SU-DHL-6 (cell line): Measurements from ENCODE around the gene MST1.

Experiments
- H2AFZ ChIP-seq: fragments of 200-600 bp; sonication (generic); 2 replicates; pipeline ENCODE4 v1.6.1; 2014; ENCODE audit warnings: low read depth, mild to moderate bottlenecking, moderate library complexity, mixed read lengths, antibody characterized with exemption, low read length; ENCODE audit not compliant: severe bottlenecking
- H3F3A ChIP-seq: fragments of 200-600 bp; shearing (Covaris generic); 2 replicates; pipeline ENCODE4 v1.6.0; 2016; ENCODE audit warnings: antibody characterized with exemption, mild to moderate bottlenecking; ENCODE audit not compliant: insufficient read depth
- H3K27ac ChIP-seq: fragments of 200-600 bp; sonication (generic); 2 replicates; pipeline ENCODE4 v1.5.1; 2016; ENCODE audit warnings: low read depth, mild to moderate bottlenecking, low read length, moderate library complexity, mixed read lengths
- H3K27me3 ChIP-seq: fragments of 200-600 bp; sonication (generic), shearing (Covaris generic); 2 replicates; pipeline ENCODE4 v1.6.0; 2014; ENCODE audit warnings: mild to moderate bottlenecking, low read length
- H3K36me3 ChIP-seq: fragments of 200-600 bp; sonication (generic); 2 replicates; pipeline ENCODE4 v1.6.1; 2014; ENCODE audit warnings: mild to moderate bottlenecking, low read length, mixed read lengths
- H3K4me2 ChIP-seq: fragments of 300-600, 200-600 bp; shearing (Covaris generic), sonication (generic); 2 replicates; pipeline ENCODE4 v1.6.0; 2014; ENCODE audit warnings: low read length, low read depth, mild to moderate bottlenecking; ENCODE audit not compliant: poor library complexity, severe bottlenecking
- H3K4me3 ChIP-seq: fragments of 200-600 bp; sonication (generic); 2 replicates; pipeline ENCODE4 v1.5.1; 2014; ENCODE audit warnings: antibody characterized with exemption, low read length, mild to moderate bottlenecking, mixed read lengths; ENCODE audit not compliant: insufficient read depth, poor library complexity, severe bottlenecking
- H3K79me2 ChIP-seq: fragments of 200-600 bp; sonication (generic); 2 replicates; pipeline ENCODE4 v1.6.1; 2014; ENCODE audit warnings: mild to moderate bottlenecking, low read length, moderate library complexity; ENCODE audit not compliant: insufficient read depth
- H3K9ac ChIP-seq: fragments of 200-600 bp; sonication (generic); 2 replicates; pipeline ENCODE4 v1.7.0; 2014; ENCODE audit warnings: mild to moderate bottlenecking, low read length
- H3K9me2 ChIP-seq: fragments of 200-600 bp; sonication (generic); replicated peaks from 2 replicates; pipeline ENCODE4 v1.6.1; 2014; ENCODE audit warnings: low read length; ENCODE audit not compliant: insufficient read depth
- H3K9me3 ChIP-seq: fragments of 200-600 bp; sonication (generic); 2 replicates; pipeline ENCODE4 v1.6.1; 2014; ENCODE audit warnings: low read length, mixed read lengths; ENCODE audit not compliant: insufficient read depth
- H4K20me1 ChIP-seq: fragments of 200-600 bp; sonication (generic); 2 replicates; pipeline ENCODE4 v1.6.1; 2014; ENCODE audit warnings: low read depth, mild to moderate bottlenecking, antibody characterized with exemption, low read length, moderate library complexity, mixed read lengths
- CTCF ChIP-seq: fragments of 200-600 bp; sonication (generic); IDR thresholded peaks from one replicate; pipeline ENCODE4 v1.5.1; 2017; ENCODE audit warnings: antibody characterized with exemption, mild to moderate bottlenecking, low read length, moderate library complexity; ENCODE audit not compliant: insufficient read depth, poor library complexity, severe bottlenecking
- EZH2phosphoT487 ChIP-seq: fragments of 200-600 bp; sonication (generic), shearing (Covaris generic); conservative IDR thresholded peaks from 2 replicates; pipeline ENCODE4 v1.6.1; 2018; ENCODE audit warnings: mild to moderate bottlenecking, antibody characterized with exemption, low read length, moderate library complexity, mixed read lengths

The MST1 gene

GRCh38 chr3:49712631-49713317, 23.5 kb upstream of the MST1 start:
- Histone ChIP-seq H3K9me3 (no peaks in the 10 kb centered on the region), H3K9ac (no peak overlapping the region), H3K9me2 (no peaks in the 10 kb centered on the region), H4K20me1 (no peaks in the 10 kb centered on the region), H3K79me2 (no peaks in the 10 kb centered on the region), H3K36me3 (no peaks in the 10 kb centered on the region), H3K27me3 (no peaks in the 10 kb centered on the region), H3K4me2 (no peak overlapping the region), H3F3A (no peaks in the 10 kb centered on the region), H3K27ac (no peak overlapping the region), H3K4me3 (no peak overlapping the region), H2AFZ (no peak overlapping the region)
- TF ChIP-seq CTCF (no peak), EZH2phosphoT487 (no peak)

- Histone ChIP-seq H3F3A (no peaks in the 10 kb centered on the region), H3K36me3 (no peaks in the 10 kb centered on the region), H4K20me1 (no peaks in the 10 kb centered on the region), H3K27ac (no peak overlapping the region), H3K9ac (no peak overlapping the region), H3K9me3 (no peaks in the 10 kb centered on the region), H2AFZ (no peak overlapping the region), H3K9me2 (no peaks in the 10 kb centered on the region), H3K79me2 (no peaks in the 10 kb centered on the region), H3K4me3 (no peak overlapping the region), H3K27me3 (no peaks in the 10 kb centered on the region), H3K4me2 (no peak overlapping the region)
- TF ChIP-seq CTCF (no peak), EZH2phosphoT487 (no peak)
Observed at GRCh38 chr3:49712166-49712565, 22.9 kb upstream of the MST1 start.

DNA sequence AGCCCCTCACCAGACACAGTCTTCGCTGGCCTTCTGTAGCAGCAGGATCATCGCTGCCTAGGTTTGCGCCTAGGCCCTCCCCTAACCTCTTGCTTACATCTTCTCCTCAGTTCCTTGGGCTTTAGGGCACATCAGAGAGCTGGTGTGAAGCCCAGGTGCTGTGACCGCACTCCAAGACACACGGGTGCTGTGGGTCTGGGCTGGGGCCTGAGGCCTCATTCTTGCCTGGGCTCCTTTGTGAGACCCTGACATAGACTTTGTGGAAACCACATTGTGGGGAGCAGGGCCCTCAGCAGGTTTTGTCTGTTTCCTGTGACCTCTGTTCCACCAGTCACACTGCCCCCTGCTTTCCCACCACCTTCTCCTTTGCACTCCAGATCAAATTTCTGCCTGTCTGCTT, 22.2 kb upstream of the MST1 start:
- Histone ChIP-seq H3K9me2 (no peaks in the 10 kb centered on the region), H3K36me3 (no peaks in the 10 kb centered on the region), H3K4me2 (no peak overlapping the region), H3K9ac (no peak overlapping the region), H3K79me2 (no peaks in the 10 kb centered on the region), H3K4me3 (no peak overlapping the region), H3F3A (no peaks in the 10 kb centered on the region), H3K9me3 (no peaks in the 10 kb centered on the region), H3K27me3 (no peaks in the 10 kb centered on the region), H2AFZ (no peak overlapping the region), H4K20me1 (no peaks in the 10 kb centered on the region), H3K27ac (no peak overlapping the region)
- TF ChIP-seq CTCF (no peak), EZH2phosphoT487 (no peak)
